Middle frontal gyrus (tissue), 1 donor: ENCODE data around the gene CCDC34.

Experiments used
- DNase-seq: peaks from one replicate; pipeline ENCODE4 v3.0.0-alpha.2; 2015; ENCODE audit warnings: low spot score; ENCODE audit errors: extremely low spot score

CCDC34 gene

GRCh38 chr11:27392278-27393114 lies 29.5 kb upstream of the CCDC34 start:
- DNase-seq, result no peak

DNA sequence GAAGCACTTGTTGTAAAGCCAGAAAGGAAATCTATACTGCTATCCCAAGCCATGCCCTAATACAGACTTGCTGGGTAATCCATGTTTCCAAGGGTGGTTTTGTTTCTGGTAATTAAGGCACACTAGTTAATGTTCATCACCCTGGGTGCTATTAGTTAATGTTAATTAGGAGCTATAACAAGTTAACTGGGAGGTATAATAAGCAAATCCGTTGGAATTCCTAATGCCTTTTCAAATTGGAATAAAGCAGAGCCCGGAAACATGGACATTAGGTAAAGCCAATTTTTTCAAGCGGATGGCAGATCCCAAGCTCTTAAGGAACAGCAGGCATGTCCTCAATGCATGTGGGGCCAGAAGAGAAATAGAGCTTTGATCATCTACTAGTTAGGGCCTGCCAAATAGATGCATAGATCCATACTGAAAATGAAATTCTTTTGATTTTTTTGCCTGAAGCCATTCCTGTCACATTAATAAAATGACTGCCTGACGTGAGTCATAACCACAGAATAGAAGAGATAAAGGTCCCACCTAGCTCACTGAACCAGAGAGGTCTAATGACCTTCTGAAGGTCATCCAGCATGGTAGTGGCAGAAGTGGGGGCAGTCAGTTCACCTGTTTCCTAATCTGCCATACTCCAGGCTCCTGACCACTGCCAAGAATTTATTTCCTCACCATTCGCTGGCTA lies 28.5 kb upstream of the CCDC34 start:
- DNase-seq, result no peak

DNA sequence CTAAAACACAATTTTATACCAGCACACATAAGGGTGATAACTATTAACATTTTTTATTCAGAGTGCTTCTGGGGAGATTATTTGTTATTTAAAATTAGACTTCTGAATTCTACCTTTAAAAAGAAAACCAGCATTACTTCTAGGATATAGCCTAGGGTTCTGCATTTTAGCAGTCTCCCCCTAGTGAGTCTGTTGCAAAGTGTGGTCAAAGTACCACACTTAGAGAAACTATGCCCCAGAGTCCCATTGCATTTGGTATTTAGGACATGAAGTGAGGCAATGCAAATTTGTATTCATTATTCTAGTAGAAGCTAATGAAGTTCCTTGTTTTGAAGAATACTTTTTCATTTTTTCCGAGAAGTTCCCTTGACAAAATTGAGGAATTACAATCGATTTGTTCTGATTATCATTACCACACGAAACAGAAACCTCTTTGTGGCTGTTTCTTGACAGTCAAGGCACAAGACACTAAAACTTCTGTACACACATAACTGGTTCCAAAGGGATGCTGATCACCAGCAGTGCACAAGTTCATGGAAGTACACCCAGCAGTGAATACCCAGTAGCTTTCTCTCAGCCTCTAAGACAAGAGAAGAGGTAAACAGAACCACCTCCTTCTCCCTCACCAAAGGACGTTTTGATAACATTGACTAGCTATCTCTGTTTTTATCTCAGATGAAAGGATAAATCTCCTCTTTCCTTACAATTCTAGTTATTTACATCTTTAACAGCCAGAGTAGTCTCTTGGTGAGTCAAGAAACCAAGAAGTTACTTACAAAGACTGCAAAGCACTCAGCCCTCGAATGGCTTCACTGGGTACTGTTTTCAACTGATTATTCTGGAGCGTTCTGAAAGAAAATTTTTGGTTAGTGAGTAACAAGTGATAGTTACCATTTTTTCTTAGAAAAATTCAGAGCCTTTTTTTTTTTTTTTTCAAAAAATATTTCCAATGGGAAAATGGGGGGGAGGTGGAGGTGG lies 27.6 kb upstream of the CCDC34 start:
- no peak for DNase-seq

DNA sequence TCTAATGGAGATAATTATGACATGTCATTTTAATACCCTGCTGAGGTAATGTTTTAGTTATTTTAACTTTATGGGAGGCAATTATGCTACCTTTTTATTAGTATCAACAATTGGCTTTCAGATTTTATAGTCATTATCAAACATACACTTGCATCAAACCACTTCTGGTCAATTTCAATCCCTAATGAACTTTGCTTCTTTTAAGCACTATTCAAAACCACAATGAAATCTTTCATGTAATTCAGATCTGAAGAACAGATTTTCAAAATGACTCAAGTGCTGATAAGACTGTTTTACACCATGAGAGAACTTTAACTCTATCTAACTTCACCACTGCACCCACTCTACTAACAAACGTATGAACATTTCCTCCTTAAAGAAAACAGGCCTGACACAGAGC lies 25.9 kb upstream of the CCDC34 start:
- DNase-seq, result no peak

DNA sequence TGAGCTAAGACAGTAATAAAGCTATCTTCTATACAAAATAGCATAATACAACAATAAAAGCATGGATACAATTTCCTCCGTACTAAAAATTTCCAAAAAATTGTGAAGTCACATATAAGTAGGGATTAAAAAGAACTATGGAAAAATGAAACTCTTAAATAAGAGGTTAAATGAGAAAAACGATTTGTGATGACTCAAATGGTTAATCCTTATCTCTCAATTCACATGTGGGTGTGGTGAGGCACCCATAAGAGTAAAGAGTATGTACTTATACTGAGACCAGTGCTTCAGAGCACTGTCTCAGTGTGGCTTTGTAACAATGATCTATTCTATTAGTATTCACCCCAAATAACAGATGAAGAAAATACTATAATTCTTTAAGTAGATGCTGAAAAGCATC lies 25.0 kb upstream of the CCDC34 start:
- no peak for DNase-seq

DNA sequence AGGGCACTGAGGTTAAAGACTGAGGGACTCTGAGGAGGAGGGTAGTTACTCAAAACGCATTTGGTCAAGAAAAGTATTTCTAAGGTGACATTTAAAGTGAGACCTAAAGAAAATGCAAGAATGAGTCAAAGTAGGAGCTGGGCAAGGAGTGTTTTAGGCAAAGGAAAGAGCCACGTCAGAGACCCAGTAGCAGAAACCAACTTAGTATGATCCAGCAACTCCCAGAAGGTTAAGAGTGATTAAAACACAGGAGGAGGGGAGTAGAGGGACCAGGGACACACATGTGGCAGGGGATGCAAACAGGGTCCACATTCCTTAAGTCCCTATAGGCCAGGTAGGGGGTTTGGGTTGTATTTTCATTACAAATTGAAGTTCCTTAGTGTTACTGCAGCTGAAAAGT lies 24.3 kb upstream of the CCDC34 start:
- DNase-seq, result no peak

DNA sequence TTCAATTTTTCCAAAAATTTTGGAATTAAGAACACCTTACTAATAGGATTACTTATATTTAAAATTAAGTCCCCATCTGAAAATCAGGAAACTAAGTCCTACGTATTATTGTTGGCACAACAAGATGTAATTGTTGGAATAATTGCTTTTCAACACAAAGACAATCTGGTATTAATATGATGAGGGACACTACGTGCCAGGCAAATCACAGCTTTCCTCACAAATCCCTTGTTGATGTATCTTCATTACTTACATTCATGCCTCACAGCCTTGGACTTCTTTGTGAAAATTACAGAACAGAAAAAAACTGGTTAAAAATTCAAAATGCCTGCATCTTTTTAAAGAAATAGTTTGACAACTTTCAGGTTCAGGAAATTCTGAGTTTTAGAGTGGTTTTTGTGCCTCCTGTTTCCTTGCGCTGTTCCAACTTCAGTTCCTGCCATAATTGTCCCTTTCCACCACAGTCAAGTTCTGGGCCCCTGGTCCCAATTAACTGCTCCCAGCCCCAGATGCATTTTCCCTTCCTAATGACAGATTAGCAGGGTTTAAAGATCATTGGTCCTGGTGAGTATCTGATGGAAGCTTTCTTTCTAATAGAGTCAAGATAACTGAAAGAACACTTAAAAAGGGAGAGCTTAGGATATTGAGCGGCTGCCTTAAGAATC lies 23.3 kb upstream of the CCDC34 start:
- DNase-seq, result no peak

DNA sequence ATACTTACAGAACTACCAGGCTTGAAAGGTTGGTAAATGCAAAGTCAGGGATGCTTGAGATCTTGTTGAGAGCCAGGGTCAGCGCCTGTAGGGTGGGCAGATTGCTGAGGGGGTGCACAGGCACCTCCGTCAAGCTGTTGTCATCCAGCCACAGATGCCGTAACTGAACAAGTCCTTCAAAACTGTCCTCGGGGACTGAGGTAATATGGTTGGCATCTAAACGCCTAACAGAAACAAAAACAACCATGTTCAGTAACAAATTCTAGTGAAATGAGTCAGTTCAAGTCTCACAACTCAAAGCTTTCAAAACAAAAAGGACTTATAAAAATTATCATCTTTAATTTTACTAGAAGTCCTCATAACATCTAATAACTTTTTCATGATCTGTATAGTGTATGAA lies 22.2 kb upstream of the CCDC34 start:
- DNase-seq, result no peak

GRCh38 chr11:27384227-27384626 lies 21.2 kb upstream of the CCDC34 start:
- no peak for DNase-seq

DNA sequence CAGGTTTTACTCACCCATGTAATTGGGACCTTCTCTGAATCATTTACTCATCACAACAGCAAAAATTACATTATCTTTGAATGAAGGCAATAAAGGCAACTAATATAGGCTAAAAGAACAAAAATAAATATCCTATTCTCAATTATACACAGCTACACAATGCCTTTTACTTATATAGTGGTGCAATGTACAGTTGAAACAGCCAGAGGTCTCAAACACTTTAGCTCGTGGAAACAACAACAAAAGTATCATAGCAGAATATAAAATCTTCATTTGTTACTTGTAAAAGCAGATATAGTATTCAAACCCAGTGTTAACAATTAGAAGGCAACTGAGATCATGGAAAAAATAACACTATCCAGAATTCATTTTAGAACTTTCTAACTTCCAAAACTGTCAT lies 20.6 kb upstream of the CCDC34 start:
- DNase-seq, result no peak

- DNase-seq, result no peak
These were observed 18.2 kb upstream of the CCDC34 start for GRCh38 chr11:27381238-27381666.

DNA sequence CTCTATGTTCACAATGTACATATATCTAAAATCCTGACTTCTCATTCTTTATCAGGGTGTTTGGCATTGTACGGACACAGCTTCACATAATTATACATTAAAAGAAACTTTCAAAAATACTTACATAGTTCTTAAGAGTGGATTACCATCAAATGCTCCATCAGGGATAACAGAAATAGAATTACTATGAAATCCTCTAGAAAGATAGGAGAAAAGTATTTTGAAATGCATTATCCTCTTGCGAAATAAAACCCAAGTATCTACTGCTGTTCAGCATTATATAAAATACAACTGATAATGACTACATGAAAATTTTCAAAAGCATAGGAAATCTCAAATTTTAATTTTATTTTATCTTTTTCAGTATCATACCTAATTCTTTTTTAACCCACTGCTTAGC lies 17.8 kb upstream of the CCDC34 start:
- no peak for DNase-seq

GRCh38 chr11:27379449-27379848 lies 16.4 kb upstream of the CCDC34 start:
- DNase-seq, result no peak

GRCh38 chr11:27375370-27375769 lies 12.4 kb upstream of the CCDC34 start:
- no peak for DNase-seq

DNA sequence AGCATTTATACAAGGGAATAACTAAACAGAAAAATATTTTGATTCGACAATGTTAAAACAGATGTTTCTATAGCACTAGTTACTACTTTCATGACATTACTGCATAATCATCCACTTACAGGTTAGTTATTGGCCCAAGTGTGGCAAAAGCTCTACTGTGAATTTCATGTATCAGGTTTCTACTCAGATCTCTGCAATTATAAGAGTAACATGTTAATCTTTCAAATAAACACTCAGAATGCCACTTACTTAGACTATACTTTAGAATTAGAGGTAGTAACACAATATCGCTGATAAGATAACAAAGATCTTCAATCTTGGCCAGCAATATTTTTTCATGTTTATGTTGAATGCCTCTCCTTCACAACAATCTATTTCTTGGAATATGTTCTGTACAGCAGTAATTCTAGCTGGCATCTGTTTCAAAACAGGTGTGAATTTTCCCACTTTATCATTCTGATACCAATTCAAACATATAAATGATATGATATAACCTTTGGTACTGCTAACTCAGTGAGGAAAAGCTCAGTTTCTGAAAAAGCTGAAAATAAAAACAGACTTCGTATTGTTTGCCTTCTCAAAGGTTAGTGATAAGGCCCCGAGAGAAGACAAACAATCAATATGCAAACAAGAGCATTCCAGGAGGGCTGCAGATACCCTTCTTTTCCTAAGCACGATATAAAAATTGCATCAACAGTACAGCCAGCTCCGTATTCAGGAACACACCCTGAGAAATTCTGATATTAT lies 11.0 kb upstream of the CCDC34 start:
- no peak for DNase-seq

- no peak for DNase-seq
These were observed 10.4 kb upstream of the CCDC34 start for GRCh38 chr11:27373392-27373791.

DNA sequence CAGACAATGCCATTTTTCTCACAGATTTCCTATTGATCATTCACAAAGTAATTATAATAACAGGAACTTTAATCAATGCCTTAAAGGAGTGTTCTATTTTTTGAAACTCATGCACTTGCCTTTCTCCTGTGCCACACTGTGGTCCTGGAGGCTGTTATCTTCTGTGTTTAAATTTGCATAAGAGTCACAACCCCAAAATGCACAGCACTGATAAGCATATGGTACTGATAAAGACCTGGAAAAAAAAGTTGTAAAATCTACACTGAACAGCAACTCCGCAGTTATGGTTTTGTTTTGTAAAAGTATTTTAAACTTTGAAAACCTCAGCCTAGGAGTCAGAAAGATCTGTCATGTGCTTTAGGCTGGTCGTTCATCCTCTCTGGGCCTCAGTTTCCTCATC lies 9.1 kb upstream of the CCDC34 start:
- DNase-seq, result no peak

- DNase-seq, result no peak
These were observed 8.5 kb upstream of the CCDC34 start for GRCh38 chr11:27371489-27371888.

GRCh38 chr11:27370374-27370773 lies 7.4 kb upstream of the CCDC34 start:
- DNase-seq, result no peak

- DNase-seq, result no peak
These were observed 4.9 kb upstream of the CCDC34 start for GRCh38 chr11:27367881-27368280.
